Glutamatergic neuron (in vitro differentiated cells): ENCODE results near the gene RAET1L. TPM values are rescaled to one million over a fixed set of nuclear protein-coding genes. Genes with fewer than 3 reads are reported as not detected.

ENCODE experiments used
- DNase-seq: peaks from one replicate; pipeline ENCODE4 v3.0.0; 2022
- H3K27ac Mint-ChIP-seq: one replicate; pipeline ENCODE4 v1.8.0; 2020; ENCODE audit warnings: mild to moderate bottlenecking, mixed read lengths, inconsistent platforms; ENCODE audit not compliant: unreplicated experiment
- H3K27me3 Mint-ChIP-seq: one replicate; pipeline ENCODE4 v1.8.0; 2020; ENCODE audit warnings: mild to moderate bottlenecking, moderate library complexity, mixed read lengths, inconsistent platforms; ENCODE audit not compliant: unreplicated experiment
- H3K36me3 Mint-ChIP-seq: one replicate; pipeline ENCODE4 v1.8.0; 2020; ENCODE audit warnings: mild to moderate bottlenecking, mixed read lengths, inconsistent platforms; ENCODE audit not compliant: unreplicated experiment
- H3K4me1 Mint-ChIP-seq: one replicate; pipeline ENCODE4 v1.8.0; 2020; ENCODE audit warnings: mild to moderate bottlenecking, low read depth, mixed read lengths, inconsistent platforms; ENCODE audit not compliant: unreplicated experiment
- H3K4me3 Mint-ChIP-seq: one replicate; pipeline ENCODE4 v1.8.0; 2020; ENCODE audit warnings: mild to moderate bottlenecking, mixed read lengths, inconsistent platforms; ENCODE audit not compliant: unreplicated experiment
- H3K9me3 Mint-ChIP-seq: one replicate; pipeline ENCODE4 v1.8.0; 2020; ENCODE audit warnings: mild to moderate bottlenecking, moderate library complexity, mixed read lengths, inconsistent platforms; ENCODE audit not compliant: unreplicated experiment
- CTCF ChIP-seq: fragments of 200-600 bp; sonication (generic); IDR thresholded peaks from one replicate; pipeline ENCODE4 v1.5.0; 2021; ENCODE audit not compliant: partially characterized antibody, unreplicated experiment
- total RNA-seq: library from RNA; stranded (reverse); fragmentation: NEBNext Ultra II Directional; extraction: Animal tissue kit (Norgen Biotek cat#: 25700); gene quantifications from one replicate; pipeline ENCODE4 v1.2.1, GENCODE V29; 2021; ENCODE audit not compliant: unreplicated experiment

RAET1L gene
- total RNA-seq, 1 donor from 2014 or later = not detected

- Mint-ChIP-seq H3K27ac (no peak overlapping the region), H3K27me3 (peaks cover 24% of the 10 kb centered on the region), H3K36me3 (no peaks in the 10 kb centered on the region), H3K9me3 (peaks cover 9% of the 10 kb centered on the region), H3K4me3 (peak overlapping the region; percentile 69), H3K4me1 (peaks cover 6% of the 10 kb centered on the region)
- TF ChIP-seq CTCF = no peak
- DNase-seq = peak; percentile 30
Measured at GRCh38 chr6:150037526-150038201, 12.3 kb upstream of the RAET1L start.

GRCh38 chr6:150036081-150036480 lies 10.7 kb upstream of the RAET1L start:
- H3K27ac Mint-ChIP-seq = no peak overlapping the region

GRCh38 chr6:150033207-150033771 lies 8.0 kb upstream of the RAET1L start:
- TF ChIP-seq CTCF = no peak
- peaks cover 5% of the 10 kb centered on the region for H3K9me3 Mint-ChIP-seq
- no peak overlapping the region for H3K27ac Mint-ChIP-seq
- H3K36me3 Mint-ChIP-seq = no peaks in the 10 kb centered on the region
- peaks cover 3% of the 10 kb centered on the region for H3K4me1 Mint-ChIP-seq
- peaks cover 23% of the 10 kb centered on the region for H3K27me3 Mint-ChIP-seq
- H3K4me3 Mint-ChIP-seq = no peak overlapping the region
- no peak for DNase-seq

More at GRCh38 chr6:150036081-150036480, 10.7 kb upstream of the RAET1L start:
- no peaks in the 10 kb centered on the region for H3K36me3 Mint-ChIP-seq
- H3K4me3 Mint-ChIP-seq = no peak overlapping the region
- peaks cover 27% of the 10 kb centered on the region for H3K27me3 Mint-ChIP-seq
- no peak for DNase-seq
- TF ChIP-seq CTCF = no peak
- peaks cover 6% of the 10 kb centered on the region for H3K9me3 Mint-ChIP-seq
- H3K4me1 Mint-ChIP-seq = peaks cover 6% of the 10 kb centered on the region

- no peak for TF ChIP-seq CTCF
- H3K9me3 Mint-ChIP-seq = peaks cover 5% of the 10 kb centered on the region
- H3K36me3 Mint-ChIP-seq = no peaks in the 10 kb centered on the region
- peaks cover 21% of the 10 kb centered on the region for H3K27me3 Mint-ChIP-seq
- H3K27ac Mint-ChIP-seq = no peak overlapping the region
- no peak for DNase-seq
- no peak overlapping the region for H3K4me3 Mint-ChIP-seq
- H3K4me1 Mint-ChIP-seq = peaks cover 5% of the 10 kb centered on the region
Measured at GRCh38 chr6:150032598-150032997, 7.3 kb upstream of the RAET1L start.

GRCh38 chr6:150030611-150031010 lies 5.3 kb upstream of the RAET1L start:
- peaks cover 15% of the 10 kb centered on the region for H3K27me3 Mint-ChIP-seq

More at GRCh38 chr6:150030611-150031010, 5.3 kb upstream of the RAET1L start:
- TF ChIP-seq CTCF = no peak
- H3K4me3 Mint-ChIP-seq = no peak overlapping the region
- DNase-seq = no peak
- peaks cover 3% of the 10 kb centered on the region for H3K4me1 Mint-ChIP-seq
- no peaks in the 10 kb centered on the region for H3K36me3 Mint-ChIP-seq
- peaks cover 4% of the 10 kb centered on the region for H3K9me3 Mint-ChIP-seq
- H3K27ac Mint-ChIP-seq = no peak overlapping the region
